Common myeloid progenitor, CD34-positive (primary cell): Measurements from ENCODE around the gene SCRT2.

Source experiments
- CTCF ChIA-PET: fragments of 350-600 bp; sonication (Branson Sonifier 250); formaldehyde crosslinking; loops from one replicate; lab custom pipeline; 2021; ENCODE audit warnings: antibody characterized with exemption; lab: Charles Lee
- POLR2A ChIA-PET: fragments of 350-600 bp; sonication (Branson Sonifier 250); formaldehyde crosslinking; loops from one replicate; lab custom pipeline; 2021; ENCODE audit warnings: antibody characterized with exemption; lab: Charles Lee
- DNase-seq, 3 donors: peaks; one replicate each; pipeline versions ENCODE4 v3.0.0 to v3.0.0-alpha.2; 2013
- H3K27ac ChIP-seq, 2 experiments: 1 replicate in 1 of 2; 2 replicates in 1 of 2; pipeline ENCODE4 v1.7.0; 2013; ENCODE audit warnings: inconsistent platforms in 2 of 2, low read length in 2 of 2, mild to moderate bottlenecking in 2 of 2, low read depth in 1 of 2, moderate library complexity in 1 of 2; ENCODE audit not compliant: severe bottlenecking in 2 of 2, insufficient read depth in 1 of 2, poor library complexity in 1 of 2
- H3K27me3 ChIP-seq, 5 experiments: replicated peaks in 2 of 5; 1 replicate in 3 of 5; 2 replicates in 2 of 5; pipeline versions ENCODE4 v1.6.1 to v1.7.0; 2013; ENCODE audit warnings: low read length in 4 of 5, mild to moderate bottlenecking in 2 of 5, moderate library complexity in 2 of 5, inconsistent platforms in 1 of 5; ENCODE audit not compliant: insufficient read depth in 5 of 5, control insufficient read depth in 4 of 5
- H3K36me3 ChIP-seq, 4 experiments: 1 replicate in 2 of 4; 2 replicates in 2 of 4; pipeline versions ENCODE4 v1.6.1 to v1.7.0; 2013; ENCODE audit warnings: low read length in 3 of 4, control low read depth in 1 of 4, mild to moderate bottlenecking in 1 of 4; ENCODE audit not compliant: control insufficient read depth in 4 of 4, insufficient read depth in 4 of 4
- H3K4me1 ChIP-seq, 4 experiments: 1 replicate in 3 of 4; 2 replicates in 1 of 4; pipeline versions ENCODE4 v1.6.1 to v1.7.1; 2013; ENCODE audit warnings: low read length in 3 of 4, mild to moderate bottlenecking in 3 of 4, control low read depth in 1 of 4, inconsistent platforms in 1 of 4, moderate library complexity in 1 of 4; ENCODE audit not compliant: control insufficient read depth in 4 of 4, insufficient read depth in 4 of 4; ENCODE audit errors: control extremely low read depth in 1 of 4
- H3K4me3 ChIP-seq, 7 experiments: 1 replicate in 4 of 7; 2 replicates in 3 of 7; pipeline versions ENCODE4 v1.5.1 to v1.7.0; 2013; ENCODE audit warnings: mild to moderate bottlenecking in 7 of 7, low read length in 6 of 7, moderate library complexity in 6 of 7, inconsistent platforms in 2 of 7, low read depth in 2 of 7, control low read depth in 1 of 7; ENCODE audit not compliant: insufficient read depth in 4 of 7, control insufficient read depth in 1 of 7; ENCODE audit errors: extremely low read depth in 1 of 7
- H3K9me3 ChIP-seq, 5 experiments: 1 replicate in 4 of 5; 2 replicates in 1 of 5; pipeline versions ENCODE4 v1.6.1 to v1.7.1; 2013; ENCODE audit warnings: low read length in 4 of 5, mild to moderate bottlenecking in 2 of 5, inconsistent platforms in 1 of 5, low read depth in 1 of 5, moderate library complexity in 1 of 5; ENCODE audit not compliant: control insufficient read depth in 4 of 5, insufficient read depth in 2 of 5; ENCODE audit errors: control extremely low read depth in 1 of 5
- WGBS: methylation state at CpG from one replicate; pipeline ENCODE4 v1.1.5; 2013; ENCODE audit not compliant: insufficient coverage; 5-methylcytosine and 5-hydroxymethylcytosine counted together

The SCRT2 gene

GRCh38 chr20:631101-631500 is 44.5 kb downstream of the SCRT2 start:
- no peaks in the 10 kb centered on the region for H3K36me3 ChIP-seq
- ChIA-PET POLR2A (no interaction called here), CTCF (interaction anchor here (0.8 to 2.1 kb wide), 4 partner anchors 13 to 68 kb away, joined by 3 to 6 read pairs (median 4); no protein-coding TSS in a partner anchor)
- DNase-seq, result no peak
- H3K9me3 ChIP-seq, result no peaks in the 10 kb centered on the region
- no peaks in the 10 kb centered on the region for H3K27me3 ChIP-seq
- no peak overlapping the region for H3K27ac ChIP-seq
- no peak overlapping the region for H3K4me3 ChIP-seq
- no CpG with 5 or more reads among the region's 1 CpG for WGBS
- H3K4me1 ChIP-seq, result no peaks in the 10 kb centered on the region

- Histone ChIP-seq H3K4me1 (peaks cover 1 to 21% (median 14%) of the 10 kb centered on the region in 4 experiments), H3K9me3 (peaks cover 0 to 4% (median 0%) of the 10 kb centered on the region in 5 experiments), H3K4me3 (no peak overlapping the region), H3K27me3 (no peaks in the 10 kb centered on the region), H3K36me3 (no peaks in the 10 kb centered on the region), H3K27ac (no peak overlapping the region)
- ChIA-PET POLR2A (interaction anchor here (0.7 kb wide), 1 partner anchor 42 kb away, joined by 3 read pairs; no protein-coding TSS in a partner anchor), CTCF (interaction anchor here (1.1 to 2.9 kb wide), 2 partner anchors 13 to 66 kb away, joined by 3 to 8 read pairs; no protein-coding TSS in a partner anchor)
- 100% methylated on average over 1 of the region's 2 CpGs for WGBS
- no peak for DNase-seq
Measured at GRCh38 chr20:626579-626978, 49.0 kb downstream of the SCRT2 start.

- Histone ChIP-seq H3K27ac (no peak overlapping the region), H3K36me3 (no peaks in the 10 kb centered on the region), H3K4me1 (peaks cover 1 to 27% (median 15%) of the 10 kb centered on the region in 4 experiments), H3K4me3 (no peak overlapping the region), H3K27me3 (no peaks in the 10 kb centered on the region), H3K9me3 (peaks cover 0 to 4% (median 0%) of the 10 kb centered on the region in 5 experiments)
- ChIA-PET CTCF (interaction anchor here (1.0 to 4.6 kb wide), 4 partner anchors 8 to 63 kb away, joined by 3 to 17 read pairs (median 4); no protein-coding TSS in a partner anchor), POLR2A (interaction anchor here (0.6 kb wide), 1 partner anchor 131 kb away, joined by 4 read pairs; no protein-coding TSS in a partner anchor)
- 86% methylated on average over 1 of the region's 4 CpGs for WGBS
- DNase-seq, result peak in 2 of 3 donors; percentile 68 to 84
Measured at GRCh38 chr20:625360-625932, 50.2 kb downstream of the SCRT2 start.

GRCh38 chr20:623704-624103 is 51.9 kb downstream of the SCRT2 start:
- Histone ChIP-seq H3K9me3 (peaks cover 0 to 4% (median 0%) of the 10 kb centered on the region in 5 experiments), H3K4me3 (no peak overlapping the region), H3K27me3 (no peaks in the 10 kb centered on the region), H3K27ac (no peak overlapping the region), H3K36me3 (no peaks in the 10 kb centered on the region), H3K4me1 (peaks cover 1 to 30% (median 15%) of the 10 kb centered on the region in 4 experiments)
- 0% methylated on average over 1 of the region's 4 CpGs for WGBS
- peak in 2 of 3 donors; percentile 30 to 34 for DNase-seq
- CTCF ChIA-PET, result interaction anchor here (1.1 to 4.6 kb wide), 5 partner anchors 12 to 62 kb away, joined by 3 to 17 read pairs (median 3); no protein-coding TSS in a partner anchor
- POLR2A ChIA-PET, result interaction anchor here (0.6 kb wide), 1 partner anchor 52 kb away, joined by 3 read pairs; no protein-coding TSS in a partner anchor

GRCh38 chr20:623021-623420 is 52.6 kb downstream of the SCRT2 start:
- CTCF ChIA-PET, result interaction anchor here (1.1 to 4.6 kb wide), 4 partner anchors 11 to 44 kb away, joined by 3 to 17 read pairs (median 3); no protein-coding TSS in a partner anchor
- no peaks in the 10 kb centered on the region for H3K36me3 ChIP-seq
- peaks cover 0 to 8% (median 3%) of the 10 kb centered on the region in 5 experiments for H3K9me3 ChIP-seq
- no peak for DNase-seq
- 7% methylated on average over 4 of the region's 4 CpGs for WGBS
- peaks cover 1 to 30% (median 15%) of the 10 kb centered on the region in 4 experiments for H3K4me1 ChIP-seq
- H3K27me3 ChIP-seq, result no peaks in the 10 kb centered on the region
- POLR2A ChIA-PET, result no interaction called here
- H3K27ac ChIP-seq, result no peak overlapping the region
- no peak overlapping the region for H3K4me3 ChIP-seq

- ChIA-PET CTCF (interaction anchor here (1.4 to 4.6 kb wide), 4 partner anchors 10 to 60 kb away, joined by 4 to 17 read pairs (median 6); no protein-coding TSS in a partner anchor), POLR2A (no interaction called here)
- H3K27me3 ChIP-seq, result no peaks in the 10 kb centered on the region
- H3K9me3 ChIP-seq, result peaks cover 0 to 11% (median 3%) of the 10 kb centered on the region in 5 experiments
- H3K36me3 ChIP-seq, result no peaks in the 10 kb centered on the region
- no peak overlapping the region for H3K4me3 ChIP-seq
- H3K4me1 ChIP-seq, result peaks cover 1 to 30% (median 15%) of the 10 kb centered on the region in 4 experiments
- H3K27ac ChIP-seq, result no peak overlapping the region
- DNase-seq, result no peak
- WGBS, result 81% methylated on average over 6 of the region's 7 CpGs
Measured at GRCh38 chr20:622161-622560, 53.4 kb downstream of the SCRT2 start.
